NCI-H460 (cell line): ENCODE results near the gene PICALM. TPM values are rescaled to one million over a fixed set of nuclear protein-coding genes. Genes with fewer than 3 reads are reported as not detected.
"Not testable (repeated sequence)": the region's sequence is repeated elsewhere in the genome, so short reads cannot be mapped to it uniquely, and the experiment has no call there.

Experiments used
- DNase-seq: peaks from one replicate; pipeline ENCODE4 v3.0.0-alpha.2; 2016; ENCODE audit warnings: low read depth; ENCODE audit errors: extremely low read depth
- total RNA-seq: library from RNA; depleted of rRNA; stranded (reverse); fragments of >200 nt; shearing (Covaris generic); gene quantifications from 2 replicates; pipeline ENCODE4 v1.2.3, GENCODE V29; 2014

Gene PICALM
- total RNA-seq, 1 experiment from 2014 or later, result 90.3 TPM

GRCh38 chr11:86002431-86002830, 66.5 kb downstream of the PICALM start:
- DNase-seq, result no peak

GRCh38 chr11:85991508-85991907, 77.4 kb downstream of the PICALM start:
- no peak for DNase-seq

- no peak for DNase-seq
Observed at GRCh38 chr11:85989746-85990145, 79.1 kb downstream of the PICALM start.

GRCh38 chr11:85988780-85989179, 80.1 kb downstream of the PICALM start:
- no peak for DNase-seq

- no peak for DNase-seq
Observed at GRCh38 chr11:85977751-85978160, 91.1 kb downstream of the PICALM start.

- no peak for DNase-seq
Observed at GRCh38 chr11:85976525-85976924, 92.4 kb downstream of the PICALM start.

- no peak for DNase-seq
Observed at GRCh38 chr11:85974122-85974521, 94.8 kb downstream of the PICALM start.

GRCh38 chr11:85970593-85970992, 98.3 kb downstream of the PICALM start:
- DNase-seq, result no peak

GRCh38 chr11:85967457-85967856, 101.4 kb downstream of the PICALM start:
- DNase-seq, result no peak

GRCh38 chr11:85965202-85965601, 103.7 kb downstream of the PICALM start:
- DNase-seq, result no peak

- no peak for DNase-seq
Observed at GRCh38 chr11:85961930-85962363, 106.9 kb downstream of the PICALM start.

- no peak for DNase-seq
Observed at GRCh38 chr11:85961130-85961529, 107.8 kb downstream of the PICALM start.

- DNase-seq, result no peak
Observed at GRCh38 chr11:85960678-85961077, 108.2 kb downstream of the PICALM start.

GRCh38 chr11:85955531-85955930, 113.4 kb downstream of the PICALM start:
- no peak for DNase-seq

GRCh38 chr11:85953491-85954143, 115.3 kb downstream of the PICALM start:
- no peak for DNase-seq

- not testable (repeated sequence) for DNase-seq
Observed at GRCh38 chr11:85952108-85952485, 116.8 kb downstream of the PICALM start.

GRCh38 chr11:85951428-85952107, 117.3 kb downstream of the PICALM start:
- DNase-seq, result no peak

- no peak for DNase-seq
Observed at GRCh38 chr11:85951049-85951405, 117.9 kb downstream of the PICALM start.

- no peak for DNase-seq
Observed at GRCh38 chr11:85950317-85951048, 118.4 kb downstream of the PICALM start.

GRCh38 chr11:85949798-85950197, 119.1 kb downstream of the PICALM start:
- DNase-seq, result no peak

- no peak for DNase-seq
Observed at GRCh38 chr11:85948884-85949283, 120.0 kb downstream of the PICALM start.
